Testis (tissue), 2 donors: ENCODE measurements around the gene MLLT10.

Experiments used
- CTCF ChIP-seq, 3 experiments: fragments of 450-650 bp in 2 of 3; fragments of 200-600 bp in 1 of 3; sonication (generic) in 1 of 3; IDR thresholded peaks; one replicate each; pipeline ENCODE4 v1.5.1; 2016 to 2019; ENCODE audit warnings: antibody characterized with exemption in 3 of 3, mild to moderate bottlenecking in 2 of 3, moderate library complexity in 1 of 3
- POLR2A ChIP-seq: fragments of 450-650 bp; IDR thresholded peaks from one replicate; pipeline ENCODE4 v1.6.1; 2017; ENCODE audit warnings: antibody characterized with exemption, mild to moderate bottlenecking, moderate library complexity

- TF ChIP-seq CTCF (IDR thresholded peaks at IDR 0.05) (no peak), POLR2A (no peak)
Measured at GRCh38 chr10:21623291-21623690, 89.3 kb downstream of the MLLT10 start.
